NAMALWA (cell line): ENCODE data around the gene FAM72B.
"Not testable (repeated sequence)": the region's sequence is repeated elsewhere in the genome, so short reads cannot be mapped to it uniquely, and the experiment has no call there.

Experiments used
- DNase-seq: peaks from one replicate; pipeline ENCODE4 v3.0.0-alpha.2; 2015; ENCODE audit warnings: low spot score

FAM72B gene

GRCh38 chr1:121184290-121185127 lies at the start of gene FAM72B, which contains the start of gene SRGAP2C:
Gene FAM72B (minus strand): TSS chr1:121184340. CDS start chr1:121183489, 851 bp downstream.
Gene SRGAP2C (plus strand): TSS chr1:121184975. CDS start chr1:121187447, 2,472 bp downstream.
- DNase-seq: peak; percentile 96

- DNase-seq: peak; percentile 37
These were observed 48.4 kb upstream of the FAM72B start for GRCh38 chr1:121232445-121233125.

DNA sequence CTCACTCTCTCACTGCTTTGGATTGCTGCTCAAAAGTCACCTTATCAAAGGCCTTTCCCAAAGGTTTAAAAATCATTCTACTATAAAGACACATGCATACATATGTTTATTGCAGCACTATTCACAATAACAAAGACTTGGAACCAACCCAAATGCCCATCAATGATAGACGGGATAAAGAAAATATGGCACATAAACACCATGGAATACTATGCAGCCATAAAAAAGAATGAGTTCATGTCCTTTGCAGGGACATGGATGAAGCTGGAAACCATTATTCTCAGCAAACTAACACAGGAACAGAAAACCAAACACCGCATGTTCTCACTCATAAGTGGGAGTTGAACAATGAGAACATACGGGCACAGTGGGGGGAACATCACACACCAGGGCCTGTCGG lies 46.5 kb upstream of the FAM72B start:
- DNase-seq: not testable (repeated sequence)

GRCh38 chr1:121227544-121228330 lies 43.6 kb upstream of the FAM72B start:
- not testable (repeated sequence) for DNase-seq

- DNase-seq: not testable (repeated sequence)
These were observed 42.8 kb upstream of the FAM72B start for GRCh38 chr1:121226925-121227324.

DNA sequence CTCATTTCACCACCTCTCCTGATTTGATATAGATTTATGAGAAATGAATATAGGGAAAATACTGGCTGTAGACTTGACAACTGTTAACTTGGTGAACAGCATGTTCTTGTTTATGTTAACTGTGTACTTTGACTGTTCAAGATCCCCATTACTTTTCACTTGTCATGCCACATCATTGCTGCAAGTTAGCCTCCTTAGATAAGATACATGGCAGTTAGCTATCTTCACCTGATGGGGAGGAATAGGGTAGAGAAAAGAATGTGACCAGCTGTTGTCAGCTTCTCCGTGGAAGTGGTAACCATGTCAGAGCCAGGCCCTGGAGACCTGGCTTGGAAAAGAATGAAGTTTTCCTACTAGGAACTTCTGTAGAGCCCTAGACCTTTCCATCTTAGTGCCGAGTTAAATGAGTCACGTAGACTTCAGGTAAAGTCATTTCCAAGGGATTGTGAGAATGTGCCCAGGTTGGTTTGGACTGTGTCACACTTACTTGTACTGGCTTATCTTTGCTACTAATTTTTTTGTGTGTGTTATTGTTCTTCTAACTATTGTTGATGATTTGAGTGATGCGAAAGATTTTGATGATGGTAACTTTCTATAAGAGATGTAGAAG lies 42.3 kb upstream of the FAM72B start:
- not testable (repeated sequence) for DNase-seq

- DNase-seq: not testable (repeated sequence)
These were observed 40.6 kb upstream of the FAM72B start for GRCh38 chr1:121224714-121225113.

DNA sequence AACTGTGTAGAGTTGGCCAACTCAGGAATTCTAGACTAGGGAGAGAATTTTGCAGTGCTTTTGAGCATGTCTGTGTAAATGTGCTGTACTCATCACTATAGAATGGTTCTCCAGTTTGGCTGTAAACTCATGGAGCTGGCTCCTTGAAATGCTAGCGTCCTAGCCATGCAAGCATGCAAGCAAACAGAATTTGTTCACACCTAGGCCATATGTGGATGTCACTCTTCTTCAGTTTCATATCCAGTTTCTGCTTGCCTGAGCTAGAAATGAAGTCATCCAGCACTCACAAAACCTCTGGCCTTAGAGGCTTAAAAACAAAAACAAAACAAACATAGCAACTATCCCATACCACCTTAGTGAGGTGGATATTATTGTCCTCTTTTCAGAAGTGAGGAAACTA lies 37.6 kb upstream of the FAM72B start:
- DNase-seq: peak; percentile 2

- DNase-seq: not testable (repeated sequence)
These were observed 32.5 kb upstream of the FAM72B start for GRCh38 chr1:121216676-121217075.

GRCh38 chr1:121215699-121216417 lies 31.7 kb upstream of the FAM72B start:
- not testable (repeated sequence) for DNase-seq

DNA sequence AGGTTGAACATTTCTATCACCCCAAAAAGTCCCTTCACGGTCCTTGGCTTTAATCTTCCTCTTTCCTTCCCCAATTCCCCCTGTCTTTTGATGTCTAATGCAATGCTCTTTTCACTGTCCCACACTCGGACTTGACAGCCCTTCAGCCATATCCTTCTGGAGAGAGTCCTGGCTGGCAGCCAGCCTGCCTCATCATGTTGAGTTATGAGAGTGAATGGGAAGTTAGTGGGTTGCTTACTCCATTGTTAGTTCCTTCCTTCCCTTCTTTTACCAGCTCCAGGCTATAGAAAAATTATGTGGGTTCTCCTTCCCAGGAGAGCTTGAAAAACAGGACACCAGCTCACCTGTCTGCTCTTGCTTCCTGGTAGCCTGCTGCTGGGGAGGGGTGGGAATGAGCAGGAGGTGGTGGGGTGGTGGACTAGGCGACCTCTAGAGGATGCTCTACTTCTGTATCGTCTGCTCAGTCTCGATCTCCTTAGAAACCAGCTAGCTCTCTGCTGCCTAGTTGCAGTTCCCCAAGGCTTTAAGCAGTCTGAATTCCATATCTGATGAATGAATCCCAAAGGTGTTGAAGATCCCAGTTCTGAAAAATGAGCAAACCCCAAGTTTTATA lies 30.5 kb upstream of the FAM72B start:
- not testable (repeated sequence) for DNase-seq

DNA sequence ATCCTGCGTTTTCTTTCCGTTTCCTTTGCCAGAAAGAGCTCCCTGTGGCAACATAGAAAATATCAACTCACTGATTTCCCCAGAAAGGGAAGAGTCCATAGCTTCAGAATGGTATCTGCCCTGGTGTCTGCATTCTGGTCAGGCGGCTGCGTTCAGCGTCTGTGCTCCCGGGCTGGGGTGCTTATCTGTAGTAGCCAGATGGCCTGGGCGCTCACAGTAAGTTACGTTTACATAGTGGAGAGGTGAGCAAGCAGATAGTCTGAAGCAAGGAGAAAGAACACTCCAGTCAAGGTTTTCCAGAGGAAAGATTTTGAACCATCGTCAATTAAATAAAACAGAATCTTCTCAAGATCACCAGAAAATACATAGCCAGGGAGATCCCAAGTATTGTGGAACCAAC lies 29.4 kb upstream of the FAM72B start:
- not testable (repeated sequence) for DNase-seq

DNA sequence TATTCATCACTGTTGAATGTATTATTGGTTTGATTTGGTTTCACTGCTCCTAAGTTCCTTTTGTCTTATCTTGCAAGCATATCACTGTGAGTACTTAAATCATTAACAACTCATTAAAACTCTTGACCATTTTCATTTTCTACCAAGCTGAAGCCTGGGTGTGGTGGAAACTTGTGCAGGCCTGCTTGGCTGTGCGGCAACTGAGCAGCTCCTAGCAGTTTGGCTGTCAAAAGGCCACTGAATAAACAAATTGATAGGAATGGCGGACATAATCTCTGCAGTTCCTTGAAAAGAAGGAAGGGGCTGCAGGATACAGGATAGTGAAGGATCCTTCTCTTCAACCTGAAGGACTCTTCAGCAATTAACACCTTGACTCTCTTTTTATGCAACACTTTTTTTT lies 26.6 kb upstream of the FAM72B start:
- DNase-seq: not testable (repeated sequence)

GRCh38 chr1:121208375-121208774 lies 24.2 kb upstream of the FAM72B start:
- DNase-seq: not testable (repeated sequence)

GRCh38 chr1:121207328-121207727 lies 23.2 kb upstream of the FAM72B start:
- DNase-seq: not testable (repeated sequence)

GRCh38 chr1:121205786-121206711 lies 21.9 kb upstream of the FAM72B start:
- DNase-seq: not testable (repeated sequence)

GRCh38 chr1:121202986-121203385 lies 18.8 kb upstream of the FAM72B start:
- not testable (repeated sequence) for DNase-seq

GRCh38 chr1:121200985-121201981 lies 17.1 kb upstream of the FAM72B start:
- DNase-seq: not testable (repeated sequence)
